ENCODE measurements around the gene C22orf39.

DNA sequence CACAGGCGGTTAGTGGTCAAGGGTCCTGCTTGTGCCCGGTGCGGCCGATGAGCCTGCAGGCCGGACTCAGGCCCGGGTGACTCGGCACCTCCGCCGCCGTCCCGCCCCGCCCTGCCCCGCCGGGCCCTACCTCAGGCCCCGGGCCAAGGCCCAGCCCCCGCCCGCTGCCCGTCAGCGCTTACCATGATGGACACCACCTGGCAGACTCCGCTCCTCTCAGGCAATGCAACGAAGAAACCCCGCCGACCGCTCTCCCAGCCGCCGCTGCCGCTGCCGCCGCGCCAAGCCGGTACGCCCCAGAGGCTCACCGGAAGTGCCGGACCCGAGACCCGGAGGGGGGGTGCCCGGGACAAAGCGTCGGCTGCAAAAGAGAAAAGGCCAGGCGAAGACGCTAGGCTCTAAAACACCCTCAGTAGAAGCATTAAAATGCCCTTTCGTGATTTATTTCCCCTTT, 31.4 kb upstream of the C22orf39 start, which contains the start of gene UFD1:
- TF ChIP-seq, protein P1, sequence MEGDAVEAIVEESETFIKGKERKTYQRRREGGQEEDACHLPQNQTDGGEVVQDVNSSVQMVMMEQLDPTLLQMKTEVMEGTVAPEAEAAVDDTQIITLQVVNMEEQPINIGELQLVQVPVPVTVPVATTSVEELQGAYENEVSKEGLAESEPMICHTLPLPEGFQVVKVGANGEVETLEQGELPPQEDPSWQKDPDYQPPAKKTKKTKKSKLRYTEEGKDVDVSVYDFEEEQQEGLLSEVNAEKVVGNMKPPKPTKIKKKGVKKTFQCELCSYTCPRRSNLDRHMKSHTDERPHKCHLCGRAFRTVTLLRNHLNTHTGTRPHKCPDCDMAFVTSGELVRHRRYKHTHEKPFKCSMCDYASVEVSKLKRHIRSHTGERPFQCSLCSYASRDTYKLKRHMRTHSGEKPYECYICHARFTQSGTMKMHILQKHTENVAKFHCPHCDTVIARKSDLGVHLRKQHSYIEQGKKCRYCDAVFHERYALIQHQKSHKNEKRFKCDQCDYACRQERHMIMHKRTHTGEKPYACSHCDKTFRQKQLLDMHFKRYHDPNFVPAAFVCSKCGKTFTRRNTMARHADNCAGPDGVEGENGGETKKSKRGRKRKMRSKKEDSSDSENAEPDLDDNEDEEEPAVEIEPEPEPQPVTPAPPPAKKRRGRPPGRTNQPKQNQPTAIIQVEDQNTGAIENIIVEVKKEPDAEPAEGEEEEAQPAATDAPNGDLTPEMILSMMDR (conservative IDR thresholded peaks at IDR 0.05 in 1 of 2, IDR thresholded peaks at IDR 0.05 in 1 of 2; ENCODE audit: extremely low read depth in 1 of 2, insufficient read depth in 1 of 2, low read depth in 1 of 2, low read length in 2 of 2), result no peak
- no peak for TF ChIP-seq EZH2 (IDR thresholded peaks at IDR 0.05; ENCODE audit: borderline replicate concordance, low read length)

All from mammary epithelial cell (primary cell).